ENCODE results near the gene KIF26B.

The KIF26B gene

GRCh38 chr1:245173446-245174211, 18.8 kb downstream of the KIF26B start:
- no peak for DNase-seq

GRCh38 chr1:245177071-245177900, 22.5 kb downstream of the KIF26B start:
- DNase-seq = no peak

GRCh38 chr1:245179706-245180105, 24.9 kb downstream of the KIF26B start:
- no peak for DNase-seq

- DNase-seq = no peak
These were observed 25.8 kb downstream of the KIF26B start for GRCh38 chr1:245180496-245181157.

- no peak for DNase-seq
These were observed 26.4 kb downstream of the KIF26B start for GRCh38 chr1:245181158-245181517.

GRCh38 chr1:245182028-245182427, 27.2 kb downstream of the KIF26B start:
- no peak for DNase-seq

GRCh38 chr1:245183429-245183828, 28.6 kb downstream of the KIF26B start:
- no peak for DNase-seq

GRCh38 chr1:245184779-245185178, 30.0 kb downstream of the KIF26B start:
- DNase-seq = no peak

- DNase-seq = no peak
These were observed 33.6 kb downstream of the KIF26B start for GRCh38 chr1:245188403-245188802.

GRCh38 chr1:245195398-245195797, 40.6 kb downstream of the KIF26B start:
- DNase-seq = no peak

- no peak for DNase-seq
These were observed 42.3 kb downstream of the KIF26B start for GRCh38 chr1:245197121-245197520.

- no peak for DNase-seq
These were observed 43.2 kb downstream of the KIF26B start for GRCh38 chr1:245197911-245198379.

- no peak for DNase-seq
These were observed 44.1 kb downstream of the KIF26B start for GRCh38 chr1:245198748-245199516.

GRCh38 chr1:245200146-245200545, 45.4 kb downstream of the KIF26B start:
- DNase-seq = no peak

- DNase-seq = no peak
These were observed 46.4 kb downstream of the KIF26B start for GRCh38 chr1:245201201-245201600.

GRCh38 chr1:245201827-245202226, 47.0 kb downstream of the KIF26B start:
- DNase-seq = no peak

GRCh38 chr1:245205396-245205795, 50.6 kb downstream of the KIF26B start:
- DNase-seq = no peak

GRCh38 chr1:245205864-245206263, 51.1 kb downstream of the KIF26B start:
- no peak for DNase-seq

GRCh38 chr1:245207056-245207638, 52.4 kb downstream of the KIF26B start:
- no peak for DNase-seq

- no peak for DNase-seq
These were observed 53.0 kb downstream of the KIF26B start for GRCh38 chr1:245207801-245208200.

GRCh38 chr1:245209658-245210435, 55.1 kb downstream of the KIF26B start:
- DNase-seq = no peak
